NT2/D1 (cell line): ENCODE measurements around the gene VPS33B.

Source experiments
- SUZ12 ChIP-seq: IDR thresholded peaks from 2 replicates; pipeline ENCODE4 v1.6.1; 2011; ENCODE audit not compliant: insufficient read length, insufficient read depth; ENCODE audit errors: extremely low read depth
- YY1 ChIP-seq: IDR thresholded peaks from 2 replicates; pipeline ENCODE4 v1.6.1; 2011; ENCODE audit not compliant: insufficient read length, insufficient read depth
- ZNF274 ChIP-seq: IDR thresholded peaks from 2 replicates; pipeline ENCODE4 v1.6.1; 2011; ENCODE audit warnings: mild to moderate bottlenecking, low read depth, low read length

GRCh38 chr15:91022832-91023129, 387 bp upstream of the VPS33B start:
- no peak for TF ChIP-seq SUZ12
- no peak for TF ChIP-seq YY1
- no peak for TF ChIP-seq ZNF274
